HG02970 (cell line): ENCODE data around the gene BRWD1.

Experiments
- ATAC-seq: cut with Tn5 transposase; IDR thresholded peaks from one replicate; pipeline ENCODE4 v1.9.1; 2021; ENCODE audit warnings: mild to moderate bottlenecking, moderate library complexity, moderate number of reproducible peaks; ENCODE audit not compliant: unreplicated experiment, low FRiP score

The BRWD1 gene

DNA sequence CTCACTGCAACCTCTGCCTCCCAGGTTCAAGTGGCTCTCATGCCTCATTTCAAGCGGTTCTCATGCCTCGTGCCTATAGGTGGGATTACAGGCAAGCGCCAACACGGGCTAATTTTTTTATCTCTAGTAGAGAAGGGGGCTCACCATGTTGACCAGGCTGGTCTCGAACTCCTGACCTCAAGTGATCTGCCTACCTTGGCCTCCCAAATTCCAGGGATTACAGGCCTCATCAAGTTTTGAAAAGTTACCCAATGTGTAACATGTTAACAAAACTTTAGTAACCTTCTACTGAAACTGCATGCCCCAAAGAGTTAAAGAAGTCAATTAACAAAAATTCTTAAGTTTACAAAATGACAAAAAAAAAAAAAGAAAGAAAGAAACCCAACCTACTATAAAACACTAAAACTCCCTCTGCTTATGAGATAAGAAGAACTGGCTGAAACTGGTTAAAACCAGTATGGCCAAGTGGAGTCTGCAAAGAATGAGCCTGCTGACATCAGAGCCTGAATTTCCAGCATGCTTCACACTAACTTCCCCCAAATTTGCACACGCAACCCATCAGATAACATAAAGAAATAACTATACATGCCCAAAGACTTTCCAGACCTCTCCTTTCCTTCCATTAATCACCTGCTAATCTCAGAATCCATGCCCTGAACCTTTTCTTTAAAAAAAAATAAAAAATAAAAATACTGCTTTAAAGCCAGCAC is 104.7 kb downstream of the BRWD1 start:
- no peak for ATAC-seq

DNA sequence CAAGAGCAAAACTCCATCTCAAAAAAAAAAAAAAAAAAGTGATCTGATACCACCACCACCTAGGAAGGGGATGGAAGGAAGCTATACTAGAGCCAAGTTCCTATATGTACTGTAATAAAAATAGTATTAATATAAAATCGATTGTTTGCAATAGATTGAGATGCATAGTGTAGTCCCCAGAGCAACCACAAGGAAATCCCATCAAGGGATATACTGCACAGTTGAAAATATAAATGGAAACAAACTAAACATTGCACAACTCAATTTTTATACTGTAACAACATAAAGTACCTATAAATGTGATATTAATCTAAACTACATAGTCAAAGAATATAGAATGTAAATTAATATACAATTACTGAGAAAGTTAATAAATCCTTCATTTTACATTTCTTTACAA is 109.3 kb downstream of the BRWD1 start:
- ATAC-seq: no peak

DNA sequence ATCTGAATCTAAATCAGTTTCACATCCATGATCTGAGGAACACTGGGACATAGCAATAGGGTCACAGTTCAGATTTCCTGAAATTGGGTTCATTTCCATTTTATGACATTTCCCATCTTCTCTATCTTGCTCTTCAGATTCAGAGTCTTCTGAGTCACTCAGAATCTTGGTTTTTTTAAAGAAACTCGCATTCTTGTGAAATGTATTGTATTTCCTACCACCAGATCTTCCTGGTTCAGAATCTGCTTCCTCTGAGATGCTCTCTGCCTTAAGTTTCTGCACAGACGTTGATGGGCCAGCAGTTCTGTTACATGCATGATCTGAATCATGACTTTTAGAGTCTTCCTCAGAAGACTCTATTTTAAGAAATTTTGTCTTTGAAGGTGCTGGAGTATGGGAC is 114.6 kb downstream of the BRWD1 start:
- no peak for ATAC-seq

DNA sequence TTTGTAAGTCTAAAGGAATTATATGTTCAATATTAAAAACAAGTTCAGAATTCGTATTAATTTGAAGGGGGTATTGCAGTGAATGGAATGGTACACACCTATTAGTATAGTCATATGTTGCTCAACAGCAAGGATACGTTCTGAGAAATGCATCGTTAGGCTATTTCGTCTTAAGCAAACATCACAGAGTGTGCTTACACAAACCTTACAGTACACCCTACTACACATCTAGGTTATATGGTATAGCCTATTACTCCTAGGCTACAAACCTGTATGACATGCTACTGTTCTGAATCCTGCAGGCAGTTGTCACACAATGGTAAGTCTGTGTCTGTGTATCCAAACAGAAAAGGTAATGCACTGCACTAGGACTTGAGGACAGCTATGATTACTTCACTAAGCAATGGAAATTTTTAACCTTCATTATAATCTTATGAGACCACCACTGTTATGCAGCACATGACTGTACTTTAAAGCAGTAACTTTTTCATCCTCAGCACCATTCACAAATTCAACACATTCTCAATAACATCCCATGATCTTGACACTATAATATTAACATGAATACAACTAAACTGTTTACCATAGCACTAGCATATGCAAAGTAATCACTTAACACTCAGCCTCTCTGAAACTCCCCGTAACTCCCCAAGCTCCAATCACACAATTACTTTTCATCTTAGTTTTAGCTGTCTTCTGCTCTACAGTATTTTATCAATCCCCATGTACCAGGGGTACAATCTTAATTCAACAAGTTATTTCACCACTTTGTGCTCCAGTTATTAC is 115.8 kb downstream of the BRWD1 start:
- ATAC-seq: no peak

DNA sequence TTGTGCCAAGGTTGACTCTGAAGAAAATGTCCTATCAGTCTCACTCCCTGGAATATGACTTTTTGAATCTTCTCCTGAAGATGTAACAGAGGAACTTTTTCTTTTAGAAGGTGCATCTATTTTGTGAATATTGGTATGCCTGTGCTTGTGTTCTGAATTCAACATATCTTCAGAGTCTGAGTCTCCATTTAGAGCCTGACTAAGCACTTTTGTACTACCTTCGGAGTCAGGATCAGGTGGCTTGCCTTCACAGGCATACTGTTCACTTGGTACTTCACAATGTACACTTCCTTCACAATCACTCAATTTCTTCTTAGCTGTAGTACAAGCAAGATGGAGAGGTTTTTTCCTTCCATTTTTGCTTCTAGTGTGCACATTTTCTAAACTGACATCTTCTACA is 116.6 kb downstream of the BRWD1 start:
- ATAC-seq: no peak

DNA sequence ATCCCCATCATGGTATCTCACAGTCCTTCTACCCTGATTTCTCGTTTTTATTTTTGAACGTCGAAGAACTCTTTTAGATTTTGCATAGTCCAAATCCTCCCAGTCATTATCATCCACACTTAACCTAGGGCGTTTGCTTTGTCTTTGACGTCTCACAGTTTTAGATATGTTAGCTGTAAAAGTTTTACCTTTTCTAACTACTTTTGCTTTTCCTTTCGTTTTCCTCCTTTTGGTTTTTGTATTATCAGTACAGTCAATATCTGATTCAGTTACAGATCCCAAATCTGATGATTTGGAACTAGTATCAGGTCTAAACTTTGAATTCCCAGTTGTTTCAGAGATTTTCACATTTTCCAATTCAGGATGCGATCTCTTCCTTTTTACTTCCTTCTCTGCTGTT is 117.1 kb downstream of the BRWD1 start:
- no peak for ATAC-seq

DNA sequence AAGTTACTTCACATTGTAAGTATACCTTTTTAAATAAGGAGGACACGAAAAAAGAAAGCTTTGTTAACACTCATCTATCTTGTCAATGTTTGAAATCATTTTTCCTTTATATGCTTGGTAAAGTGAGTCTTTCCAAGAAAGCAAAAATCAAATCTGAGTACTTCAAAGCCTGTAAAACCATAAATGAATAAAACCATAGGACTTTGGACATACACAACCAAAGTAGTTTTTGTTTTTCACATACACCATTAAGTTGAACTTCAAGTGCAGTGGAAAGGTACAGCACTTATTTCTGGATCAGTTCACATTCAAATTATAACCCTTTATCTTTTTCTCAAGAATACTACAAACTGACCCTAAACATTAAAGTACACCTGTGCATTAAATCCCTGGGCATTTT is 120.1 kb downstream of the BRWD1 start:
- no peak for ATAC-seq

DNA sequence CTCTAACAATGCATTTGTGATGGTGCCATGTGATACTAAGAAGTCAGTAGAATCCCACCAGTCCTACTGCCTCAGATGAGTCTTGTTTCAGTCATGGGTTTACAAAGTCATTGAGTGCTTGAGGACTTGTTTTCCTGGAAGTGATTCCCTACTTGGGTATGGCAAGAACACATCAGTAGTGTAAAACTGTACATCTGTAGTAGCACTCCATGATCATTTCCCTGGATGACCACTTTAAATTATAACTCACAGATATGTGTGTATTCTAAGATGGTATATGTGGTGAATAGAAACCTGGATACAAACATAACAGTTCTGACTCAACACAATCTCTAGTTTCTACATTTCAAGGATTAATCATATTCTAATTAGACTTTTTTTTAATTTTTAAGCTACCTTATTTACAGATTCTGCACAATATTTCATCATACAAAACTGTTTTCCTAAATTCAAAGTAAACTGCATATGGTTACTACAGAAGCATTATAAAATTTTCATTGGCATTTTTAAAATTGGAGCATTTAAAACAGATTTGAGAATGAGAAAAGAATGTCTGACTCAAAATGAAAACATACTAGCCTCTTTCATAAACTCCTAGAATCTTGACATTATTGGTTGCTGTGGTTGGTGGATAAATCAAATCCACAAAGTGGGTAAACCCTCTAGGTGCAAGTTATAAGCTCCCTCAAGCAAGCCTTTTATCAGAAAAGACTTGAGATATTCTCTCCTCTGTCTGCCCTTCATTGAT is 123.4 kb downstream of the BRWD1 start:
- ATAC-seq: no peak

DNA sequence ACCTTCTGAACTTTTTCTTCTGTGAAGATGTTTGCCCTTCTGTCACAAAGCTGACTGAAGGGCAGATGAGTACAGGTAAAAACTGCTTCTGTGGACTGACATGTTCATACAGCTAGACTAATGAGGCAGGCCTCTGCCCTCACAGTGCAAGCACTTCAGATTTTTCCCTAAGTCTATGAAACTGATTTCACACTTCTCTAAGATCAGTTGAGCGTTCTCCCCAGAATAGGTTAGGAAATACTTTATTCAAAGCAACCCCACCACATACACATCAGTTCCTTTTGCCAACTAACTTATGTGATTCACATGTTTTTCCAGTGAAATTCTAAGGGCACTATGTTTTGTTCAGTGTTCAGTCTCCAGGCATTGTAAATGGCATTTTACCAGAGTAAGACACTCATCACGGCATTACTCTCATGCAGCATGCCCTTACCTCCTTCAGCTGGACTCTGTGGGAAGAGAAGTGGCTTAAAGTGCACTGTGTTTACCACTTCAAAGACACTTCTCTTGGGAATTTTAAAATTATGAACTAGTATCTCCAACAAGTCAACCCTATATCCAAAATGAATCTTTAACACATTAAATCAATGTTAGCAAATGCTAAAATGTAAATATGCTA is 124.8 kb downstream of the BRWD1 start:
- ATAC-seq: no peak

DNA sequence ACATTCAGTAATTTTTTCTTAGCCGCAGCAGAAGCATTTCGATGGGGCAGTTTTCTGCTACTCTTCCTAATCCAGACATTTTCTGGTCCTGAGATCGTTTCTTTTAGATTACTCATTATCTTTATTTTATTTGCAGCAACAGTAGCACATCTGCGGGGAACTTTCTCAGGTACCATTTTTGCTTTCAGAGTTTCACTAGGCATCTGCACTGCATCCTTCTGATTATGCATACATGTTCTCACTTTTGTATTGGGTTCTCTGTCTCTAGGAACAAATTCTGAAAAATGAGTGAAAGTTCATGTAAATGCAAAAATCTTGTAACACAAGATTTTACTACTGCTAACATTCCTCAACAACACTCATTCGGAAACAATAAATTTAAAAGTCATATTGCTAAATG is 126.3 kb downstream of the BRWD1 start:
- no peak for ATAC-seq

DNA sequence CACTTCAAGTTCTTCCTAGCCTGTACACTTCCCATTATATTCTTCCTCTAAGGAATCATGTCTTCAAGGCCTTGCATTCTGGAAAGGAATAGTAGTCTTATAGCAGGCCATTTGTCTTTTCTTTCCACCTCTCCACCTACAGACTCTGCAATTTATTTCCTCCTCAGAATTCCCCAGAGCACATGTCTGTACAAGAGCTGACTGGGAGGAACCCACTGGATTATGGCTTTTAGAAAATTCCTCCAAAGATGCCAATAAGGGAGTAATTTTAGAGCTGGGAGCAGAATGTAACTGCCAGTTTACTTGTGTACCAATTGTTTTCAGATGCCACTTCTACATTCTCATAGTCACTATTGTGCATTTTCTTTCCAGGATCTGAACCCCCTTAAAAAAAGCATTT is 126.8 kb downstream of the BRWD1 start:
- ATAC-seq: no peak

DNA sequence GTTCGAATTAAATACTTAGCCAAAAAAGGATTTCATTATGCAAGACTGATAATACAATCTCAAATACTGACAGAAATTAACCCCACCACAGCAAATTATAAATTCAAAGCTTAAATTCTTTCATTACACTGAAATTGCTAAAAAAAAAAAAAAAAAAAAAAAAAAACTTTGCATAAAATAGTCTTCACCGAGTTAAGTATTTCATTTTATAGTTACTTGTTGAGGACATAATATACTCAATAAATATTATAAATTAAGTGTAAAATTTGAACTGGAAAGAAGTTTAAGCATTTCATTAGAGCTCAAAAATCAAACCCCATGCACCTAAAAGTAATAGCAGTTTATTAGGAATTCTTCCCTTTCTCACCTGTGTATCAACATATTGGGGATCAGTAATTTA is 128.3 kb downstream of the BRWD1 start:
- ATAC-seq: no peak

DNA sequence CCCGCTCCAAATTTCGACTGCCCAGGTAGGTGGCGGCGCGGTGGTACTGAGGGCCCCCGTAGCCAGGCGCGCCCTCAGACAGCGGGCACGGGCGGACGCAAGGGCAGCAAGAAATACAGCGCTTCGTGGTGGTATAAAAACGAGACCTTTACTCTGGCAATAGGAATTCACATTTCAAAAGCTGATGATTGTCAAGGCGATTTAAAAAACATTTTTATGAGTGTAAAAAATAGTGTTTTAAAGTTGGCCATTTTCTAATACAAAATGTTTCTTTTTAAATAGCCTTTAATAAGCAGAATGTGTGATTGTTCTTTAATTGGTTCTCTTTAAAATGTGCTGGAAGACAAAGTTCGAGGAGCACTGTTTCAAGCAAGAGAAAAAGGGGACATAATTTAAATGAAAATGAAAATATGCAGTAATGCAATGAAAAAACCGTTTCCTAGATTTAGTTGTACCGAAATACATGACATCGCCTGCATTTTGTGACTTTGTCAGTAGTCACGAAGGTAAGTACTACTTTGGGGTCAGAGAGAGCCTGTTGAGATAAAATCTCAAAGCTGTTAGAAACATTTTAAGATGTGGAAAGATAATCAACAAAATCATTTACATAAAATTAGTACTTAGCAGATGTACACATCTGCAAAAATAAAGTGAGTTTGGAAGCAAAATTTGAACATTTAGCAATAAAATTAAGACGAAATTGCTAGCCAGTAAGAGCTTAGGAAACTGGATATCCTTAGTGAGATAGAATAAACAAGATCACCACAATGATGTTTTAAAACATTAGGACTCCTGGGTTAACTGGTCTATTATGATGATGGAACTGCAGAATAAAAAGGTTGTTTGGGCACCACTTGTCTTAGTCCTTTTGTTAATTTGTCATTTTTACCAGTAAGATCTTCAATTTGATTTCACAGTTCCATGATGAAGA is 129.1 kb downstream of the BRWD1 start:
- ATAC-seq: no peak

DNA sequence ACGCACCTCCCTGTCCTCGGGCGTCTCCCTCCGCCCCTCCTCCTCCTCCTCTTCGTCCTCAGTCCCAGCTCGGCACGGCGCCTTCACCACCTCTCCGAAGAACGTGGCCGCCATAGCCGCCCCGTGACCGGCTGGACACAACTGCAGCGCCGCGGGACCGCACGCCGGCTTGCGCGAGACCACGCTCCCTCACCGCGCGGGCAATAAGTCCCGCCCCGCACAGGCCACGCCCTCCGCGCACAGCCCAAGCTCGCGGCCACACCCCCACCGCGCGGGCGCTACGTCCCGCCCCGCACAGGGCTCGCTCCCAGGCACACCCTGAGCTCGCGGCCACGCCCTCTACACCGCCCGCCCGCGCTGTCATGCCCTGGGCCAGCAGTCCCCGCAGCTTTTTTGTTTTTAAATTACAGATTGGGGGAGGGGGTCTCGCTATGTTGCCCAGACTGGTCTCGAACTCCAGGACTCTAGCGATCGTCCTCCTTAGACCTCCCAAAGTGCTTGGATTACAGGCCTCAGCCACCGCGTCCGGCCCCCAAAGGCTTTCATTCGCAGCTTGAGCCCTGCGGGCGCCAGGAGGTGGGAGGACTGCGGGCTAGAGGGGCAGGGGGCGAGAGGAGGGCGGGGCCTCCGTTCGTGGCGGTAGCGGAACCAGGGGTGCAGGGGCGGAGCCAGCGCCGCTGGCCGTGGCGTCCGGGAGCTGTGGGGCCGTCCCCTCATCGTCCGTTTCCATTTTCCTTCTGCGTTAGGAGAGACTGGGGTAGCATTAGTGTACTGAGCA is 130.0 kb downstream of the BRWD1 start, which contains the start of gene PSMG1:
TSS of gene PSMG1 (minus strand) at position 180 of the 778 bp plus-strand sequence. CDS start at position 114, 66 bp downstream.
- ATAC-seq: peak; percentile 89

DNA sequence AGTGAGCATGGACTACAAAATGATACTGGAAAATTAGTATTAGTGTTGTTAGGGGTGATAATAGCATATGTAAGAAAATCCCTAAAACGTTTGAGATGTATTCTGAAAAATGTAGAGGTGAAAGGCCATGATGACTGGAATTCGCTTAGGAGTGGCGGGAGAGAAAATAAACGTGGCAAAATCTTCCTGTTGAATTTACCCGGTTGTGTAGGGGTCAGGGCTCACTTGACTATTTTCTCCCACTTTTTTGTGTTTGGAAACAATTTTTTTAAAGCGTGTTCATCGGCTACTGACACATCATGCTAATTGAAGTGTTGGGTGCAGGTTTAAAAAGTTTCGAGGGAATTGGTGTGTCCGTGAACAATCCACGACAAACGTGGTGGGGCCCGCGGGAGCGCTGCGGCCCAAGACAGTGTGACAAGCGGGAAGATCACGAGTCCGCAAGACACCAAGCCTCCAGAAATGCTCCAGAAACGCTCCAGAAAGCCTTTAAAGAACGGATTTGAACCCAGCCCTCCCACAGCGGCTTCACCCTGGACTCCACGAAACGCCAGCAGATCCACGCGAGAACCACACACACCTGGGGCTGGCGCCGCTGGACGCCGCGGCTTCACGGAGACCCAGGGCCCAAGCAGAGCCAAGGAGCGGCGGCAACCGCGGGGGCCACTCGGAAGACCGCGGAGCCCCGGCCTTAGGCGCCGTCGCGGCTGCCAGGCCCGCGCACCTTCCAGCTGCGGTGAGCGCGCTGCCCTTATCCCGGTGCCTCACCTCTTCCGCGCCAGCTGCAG is 130.8 kb downstream of the BRWD1 start:
- no peak for ATAC-seq

DNA sequence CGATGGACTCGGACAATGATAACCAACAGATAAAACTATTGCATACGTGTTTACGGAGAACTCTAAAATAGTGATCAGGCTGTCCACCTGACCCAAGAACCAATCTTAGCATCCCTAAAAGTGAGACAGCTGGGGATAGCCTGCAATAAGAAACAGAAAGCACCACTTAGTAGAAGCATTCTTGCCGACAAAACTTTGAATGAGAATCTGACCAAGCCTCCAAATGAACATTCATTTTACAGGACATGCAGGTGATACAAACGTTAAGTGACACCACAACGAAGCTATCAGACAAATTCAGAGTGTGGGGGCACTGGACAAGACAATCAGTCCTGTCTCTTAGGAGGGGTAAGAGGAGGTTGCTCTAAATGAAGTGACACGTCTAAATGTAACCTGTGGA is 131.4 kb downstream of the BRWD1 start:
- ATAC-seq: no peak

DNA sequence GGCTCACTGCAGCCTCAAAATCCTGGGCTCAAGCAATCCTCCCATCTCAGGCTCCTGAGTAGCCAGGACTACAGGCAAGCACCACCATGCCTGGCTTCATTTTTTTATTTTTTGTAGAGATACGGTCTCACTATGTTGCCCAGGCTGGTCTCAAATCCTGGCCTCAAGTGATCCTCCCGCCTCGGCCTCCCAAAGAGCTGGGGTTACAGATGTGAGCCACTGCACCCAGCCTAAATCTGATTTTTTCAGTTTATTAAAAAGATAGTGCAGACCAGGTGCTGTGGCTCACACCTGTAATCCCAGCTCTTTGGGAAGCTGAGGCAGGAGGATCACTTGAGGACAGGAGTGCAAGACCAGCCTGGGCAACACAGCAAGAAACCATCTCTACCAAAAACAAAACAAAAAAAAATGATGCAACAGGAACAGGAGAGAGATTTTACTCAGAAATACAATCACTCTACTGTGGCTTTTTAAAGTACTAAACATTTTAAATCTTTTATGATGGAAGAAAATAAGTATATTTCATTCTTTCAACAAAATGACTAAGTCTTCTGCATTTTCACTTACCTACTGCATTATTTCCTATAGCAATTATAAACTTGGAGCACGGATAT is 132.1 kb downstream of the BRWD1 start:
- ATAC-seq: no peak
